Measurements from ENCODE around the gene FKBP1A. TPM values are rescaled to one million over a fixed set of nuclear protein-coding genes. Genes with fewer than 3 reads are reported as not detected.

FKBP1A gene
- total RNA-seq, 1 donor from 2014 or later: 124 TPM

DNA sequence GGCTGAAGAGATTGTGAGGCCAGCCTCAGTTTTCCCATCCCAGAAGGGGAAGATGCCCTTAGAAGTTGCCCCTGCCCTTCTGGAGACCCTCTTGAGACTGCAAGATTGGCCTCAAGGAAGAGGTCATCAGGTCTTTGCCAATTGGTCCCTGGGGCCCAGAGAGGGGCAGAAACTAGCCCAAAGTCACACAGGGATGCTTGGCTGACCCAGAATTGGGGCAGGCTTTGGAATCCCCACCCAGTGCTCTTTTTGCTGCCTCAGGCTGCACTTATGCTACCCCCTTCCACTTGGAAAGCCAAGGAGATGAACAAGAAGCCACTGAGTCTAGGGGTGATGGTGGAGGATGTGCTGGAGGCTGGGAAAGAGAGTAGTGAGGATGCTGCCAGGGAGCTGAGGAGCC is 24.9 kb upstream of the FKBP1A start:
- TF ChIP-seq, protein P1, sequence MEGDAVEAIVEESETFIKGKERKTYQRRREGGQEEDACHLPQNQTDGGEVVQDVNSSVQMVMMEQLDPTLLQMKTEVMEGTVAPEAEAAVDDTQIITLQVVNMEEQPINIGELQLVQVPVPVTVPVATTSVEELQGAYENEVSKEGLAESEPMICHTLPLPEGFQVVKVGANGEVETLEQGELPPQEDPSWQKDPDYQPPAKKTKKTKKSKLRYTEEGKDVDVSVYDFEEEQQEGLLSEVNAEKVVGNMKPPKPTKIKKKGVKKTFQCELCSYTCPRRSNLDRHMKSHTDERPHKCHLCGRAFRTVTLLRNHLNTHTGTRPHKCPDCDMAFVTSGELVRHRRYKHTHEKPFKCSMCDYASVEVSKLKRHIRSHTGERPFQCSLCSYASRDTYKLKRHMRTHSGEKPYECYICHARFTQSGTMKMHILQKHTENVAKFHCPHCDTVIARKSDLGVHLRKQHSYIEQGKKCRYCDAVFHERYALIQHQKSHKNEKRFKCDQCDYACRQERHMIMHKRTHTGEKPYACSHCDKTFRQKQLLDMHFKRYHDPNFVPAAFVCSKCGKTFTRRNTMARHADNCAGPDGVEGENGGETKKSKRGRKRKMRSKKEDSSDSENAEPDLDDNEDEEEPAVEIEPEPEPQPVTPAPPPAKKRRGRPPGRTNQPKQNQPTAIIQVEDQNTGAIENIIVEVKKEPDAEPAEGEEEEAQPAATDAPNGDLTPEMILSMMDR (IDR thresholded peaks at IDR 0.05; ENCODE audit: borderline replicate concordance): no peak
- no peaks in the 10 kb centered on the region for H3K36me3 ChIP-seq
- peaks cover 23% of the 10 kb centered on the region for H3K9me3 ChIP-seq (replicated peaks)
- H3K27me3 ChIP-seq (ENCODE audit: low read depth): peaks cover 15% of the 10 kb centered on the region
- intact Hi-C loops (cut with micrococcal nuclease): no loop called here
- no peaks in the 10 kb centered on the region for H3K4me1 ChIP-seq
- no peak overlapping the region for H3K4me3 ChIP-seq
- no peak overlapping the region for H3K27ac ChIP-seq (replicated peaks)
- DNase-seq: no peak

DNA sequence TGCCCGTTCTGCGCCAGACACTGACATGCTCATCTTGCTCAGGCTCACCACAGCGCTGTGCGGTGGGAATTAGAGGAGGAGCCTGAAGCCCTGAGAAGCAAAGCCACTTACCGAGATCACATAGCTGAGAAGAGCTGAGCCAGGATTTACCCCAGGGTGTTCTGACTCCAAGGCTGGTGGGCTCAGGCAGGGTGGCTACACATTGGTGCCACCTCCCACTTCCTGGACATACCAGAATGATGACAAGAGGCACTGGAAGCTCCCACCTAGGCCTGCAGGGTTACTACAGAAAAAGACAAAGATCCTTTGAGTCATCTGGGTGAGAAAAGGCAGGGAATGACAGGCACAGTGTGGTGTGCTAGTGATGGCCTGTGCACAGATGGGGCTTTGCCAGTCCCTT is 24.4 kb upstream of the FKBP1A start:
- Histone ChIP-seq H3K4me3 (no peak overlapping the region), H3K36me3 (no peaks in the 10 kb centered on the region), H3K4me1 (no peaks in the 10 kb centered on the region), H3K9me3 (replicated peaks) (peaks cover 23% of the 10 kb centered on the region), H3K27me3 (ENCODE audit: low read depth) (peaks cover 10% of the 10 kb centered on the region), H3K27ac (replicated peaks) (no peak overlapping the region)
- no peak for DNase-seq
- TF ChIP-seq, protein P1 (IDR thresholded peaks at IDR 0.05; ENCODE audit: borderline replicate concordance): no peak
- intact Hi-C loops (cut with micrococcal nuclease): no loop called here

DNA sequence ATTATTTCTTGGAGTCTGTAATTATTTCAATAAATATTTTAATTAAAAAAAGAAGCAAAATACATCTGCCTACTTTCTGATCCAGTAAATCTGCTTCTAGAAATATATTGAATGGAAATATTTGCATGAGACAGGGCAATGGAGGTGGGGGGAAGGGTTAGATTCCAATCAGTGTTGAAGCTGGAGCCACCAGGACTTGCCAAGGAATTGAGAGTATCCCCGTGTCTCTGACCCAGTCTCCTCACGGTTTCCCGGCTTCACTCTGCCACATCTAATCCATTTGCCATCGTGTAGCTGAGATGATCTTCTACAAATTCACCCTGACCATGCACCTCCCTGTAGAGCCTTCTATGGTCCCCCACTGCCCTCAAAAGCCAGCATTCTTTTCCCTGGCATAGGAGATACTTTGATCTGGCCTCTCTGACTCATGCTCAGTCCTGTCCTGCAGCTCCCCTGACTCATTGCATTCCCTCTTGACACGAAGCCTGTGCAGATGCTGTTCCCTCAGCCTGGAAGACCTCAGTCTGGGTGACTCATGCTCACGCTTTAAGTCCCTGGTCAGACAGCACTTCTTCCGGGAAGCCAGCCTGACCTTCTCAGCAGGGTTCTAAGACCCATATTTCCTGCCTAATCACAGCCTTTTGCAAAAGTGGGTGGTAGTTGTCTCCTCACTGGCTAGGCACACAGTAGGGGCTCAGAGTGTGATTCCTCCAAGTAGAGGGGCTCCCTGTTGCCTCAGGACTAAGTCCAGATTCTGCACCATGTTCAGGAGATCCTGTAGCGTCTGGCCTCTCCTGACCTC is 23.0 kb upstream of the FKBP1A start:
- no peak for DNase-seq
- Histone ChIP-seq H3K4me3 (no peak overlapping the region), H3K9me3 (replicated peaks) (peaks cover 24% of the 10 kb centered on the region), H3K4me1 (no peaks in the 10 kb centered on the region), H3K27me3 (ENCODE audit: low read depth) (peaks cover 5% of the 10 kb centered on the region), H3K36me3 (no peaks in the 10 kb centered on the region), H3K27ac (replicated peaks) (no peak overlapping the region)
- TF ChIP-seq, protein P1 (IDR thresholded peaks at IDR 0.05; ENCODE audit: borderline replicate concordance): no peak
- intact Hi-C loops (cut with micrococcal nuclease): no loop called here

DNA sequence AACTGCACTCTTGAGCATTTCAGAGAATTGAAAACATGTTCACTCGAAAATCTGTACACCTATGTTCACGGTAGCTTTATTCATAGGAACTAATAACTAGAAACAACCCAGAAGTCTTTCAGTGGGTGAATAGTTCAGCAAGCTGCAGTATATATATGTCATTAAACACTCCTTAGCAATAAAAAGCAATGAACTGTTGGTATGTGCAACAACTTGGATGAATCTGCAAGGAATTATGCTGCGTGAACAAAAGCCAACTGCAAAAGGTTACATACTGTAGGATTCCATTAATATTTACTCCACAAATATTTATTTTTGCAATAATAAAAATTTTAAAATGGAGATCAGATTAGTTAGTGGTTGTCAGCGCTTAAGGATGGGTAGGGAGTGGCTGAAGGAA is 22.1 kb upstream of the FKBP1A start:
- Histone ChIP-seq H3K4me3 (no peak overlapping the region), H3K9me3 (replicated peaks) (peaks cover 17% of the 10 kb centered on the region), H3K27ac (replicated peaks) (no peak overlapping the region), H3K36me3 (no peaks in the 10 kb centered on the region), H3K27me3 (ENCODE audit: low read depth) (peaks cover 5% of the 10 kb centered on the region), H3K4me1 (no peaks in the 10 kb centered on the region)
- TF ChIP-seq, protein P1 (IDR thresholded peaks at IDR 0.05; ENCODE audit: borderline replicate concordance): no peak
- DNase-seq: no peak
- intact Hi-C loops (cut with micrococcal nuclease): no loop called here

DNA sequence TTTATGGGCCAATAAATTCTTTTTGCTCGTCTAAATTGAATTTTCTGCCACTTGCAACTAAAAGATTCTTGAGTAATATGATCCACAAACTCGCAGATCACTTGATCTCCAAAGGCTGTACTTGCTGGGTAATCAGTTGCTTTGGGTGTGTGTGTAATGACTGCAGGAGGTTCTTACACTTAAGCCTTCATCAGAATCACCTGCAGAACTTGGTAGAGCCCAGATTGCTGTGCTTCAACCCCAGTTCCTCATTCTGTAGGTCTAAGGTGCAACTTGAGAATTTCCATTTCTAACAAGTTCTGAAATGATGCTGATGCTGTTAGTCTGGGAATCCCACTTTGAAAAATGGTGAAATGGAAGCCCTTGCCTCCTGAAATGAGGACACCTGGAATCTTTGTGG is 12.9 kb upstream of the FKBP1A start:
- Histone ChIP-seq H3K27me3 (ENCODE audit: low read depth) (peaks cover 7% of the 10 kb centered on the region), H3K36me3 (no peaks in the 10 kb centered on the region), H3K9me3 (replicated peaks) (peaks cover under 1% of the 10 kb centered on the region), H3K4me3 (no peak overlapping the region), H3K4me1 (no peaks in the 10 kb centered on the region), H3K27ac (replicated peaks) (no peak overlapping the region)
- TF ChIP-seq, protein P1 (IDR thresholded peaks at IDR 0.05; ENCODE audit: borderline replicate concordance): no peak
- no peak for DNase-seq
- intact Hi-C loops (cut with micrococcal nuclease): no loop called here

Data from left ventricle myocardium inferior (tissue), 1 donor.